Right lobe of liver (tissue), 6 donors: ENCODE data around the gene NAGS. TPM values are rescaled to one million over a fixed set of nuclear protein-coding genes. Genes with fewer than 3 reads are reported as not detected.

Experiments used
- ATAC-seq, 4 donors: fragments of 200-7000 bp; cut with Tn5 transposase; one replicate each; pipeline ENCODE4 v1.9.1; 2020; ENCODE audit warnings: mild to moderate bottlenecking in 4 of 4, moderate library complexity in 4 of 4
- DNase-seq, 3 donors: peaks; one replicate each; pipeline ENCODE4 v3.0.0-alpha.2; 2020
- H3K27ac ChIP-seq, 3 donors: fragments of 200-600 bp; one replicate each; pipeline ENCODE4 v1.8.0; 2022
- H3K27me3 ChIP-seq, 2 donors: fragments of 200-600 bp; one replicate each; pipeline ENCODE4 v1.8.0; 2022
- H3K36me3 ChIP-seq, 4 donors: fragments of 200-600 bp; sonication (generic) in 1 of 4; one replicate each; pipeline versions ENCODE4 v1.5.1 to v1.8.0; 2017 to 2022; ENCODE audit warnings: control low read depth in 1 of 4
- H3K4me1 ChIP-seq, 4 donors: fragments of 200-600 bp; sonication (generic) in 1 of 4; one replicate each; pipeline versions ENCODE4 v1.5.1 to v1.8.0; 2017 to 2022; ENCODE audit warnings: control low read depth in 1 of 4
- H3K4me3 ChIP-seq, 3 donors: fragments of 200-600 bp; one replicate each; pipeline ENCODE4 v1.8.0; 2022
- H3K9me3 ChIP-seq, 4 donors: fragments of 200-600 bp; sonication (generic) in 1 of 4; one replicate each; pipeline versions ENCODE4 v1.5.1 to v1.8.0; 2017 to 2022; ENCODE audit warnings: control low read depth in 1 of 4
- POLR2A ChIP-seq: fragments of 450-650 bp; IDR thresholded peaks from one replicate; pipeline ENCODE4 v1.6.1; 2017; ENCODE audit warnings: antibody characterized with exemption, mild to moderate bottlenecking
- WGBS: methylation state at CpG from one replicate; pipeline ENCODE4 v1.1.6; 2018; ENCODE audit warnings: low coverage, low lambda C conversion rate; ENCODE audit not compliant: insufficient coverage; ENCODE audit errors: missing lambda C conversion rate; 5-methylcytosine and 5-hydroxymethylcytosine counted together
- intact Hi-C, 2 donors: fragments of 100-400 bp; cut with DNase I; formaldehyde crosslinking; loops; one replicate each; pipeline versions ENCODE4 v1.11.2 to v1.14.1; 2022
- total RNA-seq, 6 experiments: library from RNA; depleted of rRNA in 2 of 6; stranded (reverse); fragments of >200 nt in 2 of 6; fragmentation: NEBNext Ultra II Directional in 3 of 6; extraction: Animal tissue kit (Norgen Biotek cat#: 25700) in 3 of 6; gene quantifications; one replicate each; pipeline versions ENCODE4 v1.1.0 to v1.2.4, GENCODE V29; 2016 to 2023
- TF ChIP-seq, protein P1 (sequence below), 4 donors: fragments of 200-600 bp in 3 of 4; fragments of 450-650 bp in 1 of 4; IDR thresholded peaks; one replicate each; pipeline versions ENCODE4 v1.5.1 to v1.8.0; 2016 to 2022; ENCODE audit warnings: antibody characterized with exemption in 4 of 4, mild to moderate bottlenecking in 2 of 4
- donor health status: DM: no; HTN: yes; CAD: no.
- donor health status: DM: no; HTN: no; CAD: no.
- donor health status: DM: no; HTN: no; CAD: no.
- donor health status: DM: no; HTN: yes; CAD: no.
- donor health status: DM: no; HTN: yes; CAD: no.

Gene NAGS
- total RNA-seq, 6 experiments from 2014 or later, result 12.1 to 56.2 (median 45.6) TPM

DNA sequence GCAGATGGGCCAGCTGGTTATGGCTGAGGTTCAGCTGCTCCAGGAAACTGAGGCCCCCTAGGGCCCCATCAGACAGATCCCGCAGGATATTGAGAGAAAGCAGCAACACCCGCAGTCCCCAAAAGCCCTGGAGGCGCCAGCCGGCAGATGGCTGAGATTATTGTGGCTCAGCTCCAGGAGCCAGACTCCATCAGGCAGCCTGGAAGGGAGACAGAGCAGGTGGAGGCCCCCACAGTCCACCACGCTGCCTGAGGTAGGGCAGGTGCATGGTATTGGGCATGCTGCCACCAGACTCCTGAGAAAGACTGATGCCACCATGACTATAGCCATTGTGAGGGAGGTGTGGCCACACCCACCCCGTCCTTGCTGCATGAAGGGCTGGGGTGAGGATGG lies 19.8 kb downstream of the NAGS start:
- TF ChIP-seq POLR2A, result no peak
- TF ChIP-seq, protein P1, sequence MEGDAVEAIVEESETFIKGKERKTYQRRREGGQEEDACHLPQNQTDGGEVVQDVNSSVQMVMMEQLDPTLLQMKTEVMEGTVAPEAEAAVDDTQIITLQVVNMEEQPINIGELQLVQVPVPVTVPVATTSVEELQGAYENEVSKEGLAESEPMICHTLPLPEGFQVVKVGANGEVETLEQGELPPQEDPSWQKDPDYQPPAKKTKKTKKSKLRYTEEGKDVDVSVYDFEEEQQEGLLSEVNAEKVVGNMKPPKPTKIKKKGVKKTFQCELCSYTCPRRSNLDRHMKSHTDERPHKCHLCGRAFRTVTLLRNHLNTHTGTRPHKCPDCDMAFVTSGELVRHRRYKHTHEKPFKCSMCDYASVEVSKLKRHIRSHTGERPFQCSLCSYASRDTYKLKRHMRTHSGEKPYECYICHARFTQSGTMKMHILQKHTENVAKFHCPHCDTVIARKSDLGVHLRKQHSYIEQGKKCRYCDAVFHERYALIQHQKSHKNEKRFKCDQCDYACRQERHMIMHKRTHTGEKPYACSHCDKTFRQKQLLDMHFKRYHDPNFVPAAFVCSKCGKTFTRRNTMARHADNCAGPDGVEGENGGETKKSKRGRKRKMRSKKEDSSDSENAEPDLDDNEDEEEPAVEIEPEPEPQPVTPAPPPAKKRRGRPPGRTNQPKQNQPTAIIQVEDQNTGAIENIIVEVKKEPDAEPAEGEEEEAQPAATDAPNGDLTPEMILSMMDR (IDR thresholded peaks at IDR 0.05), result no peak
- H3K27ac ChIP-seq, result peak overlapping the region in 1 of 3 donors; percentile 25
- peaks cover 0 to 18% (median 5%) of the 10 kb centered on the region in 4 donors for H3K4me1 ChIP-seq
- ATAC-seq, result peak in 3 of 4 donors; percentile 15 to 24 (median 17)
- intact Hi-C loops, result no loop called here
- no peaks in the 10 kb centered on the region for H3K9me3 ChIP-seq
- H3K27me3 ChIP-seq, result no peaks in the 10 kb centered on the region
- no CpG with 5 or more reads among the region's 6 CpGs for WGBS
- no peak overlapping the region for H3K4me3 ChIP-seq
- H3K36me3 ChIP-seq, result no peaks in the 10 kb centered on the region
- DNase-seq, result no peak

DNA sequence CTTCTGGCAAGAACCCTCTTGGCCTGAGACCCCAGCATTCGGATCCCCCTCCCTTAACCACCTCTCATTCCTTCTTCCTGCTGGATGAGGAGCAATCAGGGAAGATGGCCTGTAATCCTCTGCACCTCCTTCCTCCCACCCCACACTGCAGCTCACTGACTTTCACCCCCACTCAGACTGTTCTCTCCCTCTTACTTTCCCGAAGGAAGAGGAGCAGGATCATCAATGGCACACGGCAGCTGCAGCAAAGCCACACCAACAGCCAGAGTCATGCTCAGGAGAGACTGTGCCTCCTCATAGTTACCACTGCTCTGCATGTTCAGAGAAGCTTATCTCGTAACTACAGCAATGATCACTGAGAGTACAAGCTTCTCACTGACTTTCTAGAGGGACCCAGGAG lies 20.4 kb downstream of the NAGS start:
- H3K4me3 ChIP-seq, result no peak overlapping the region
- TF ChIP-seq, protein P1 (IDR thresholded peaks at IDR 0.05), result no peak
- no peaks in the 10 kb centered on the region for H3K36me3 ChIP-seq
- DNase-seq, result no peak
- whole genome bisulfite sequencing, result 100% methylated on average over 2 of the region's 4 CpGs
- peaks cover 0 to 18% (median 5%) of the 10 kb centered on the region in 4 donors for H3K4me1 ChIP-seq
- H3K27me3 ChIP-seq, result no peaks in the 10 kb centered on the region
- no peak for ATAC-seq
- intact Hi-C loops, result no loop called here
- H3K27ac ChIP-seq, result no peak overlapping the region
- no peaks in the 10 kb centered on the region for H3K9me3 ChIP-seq

DNA sequence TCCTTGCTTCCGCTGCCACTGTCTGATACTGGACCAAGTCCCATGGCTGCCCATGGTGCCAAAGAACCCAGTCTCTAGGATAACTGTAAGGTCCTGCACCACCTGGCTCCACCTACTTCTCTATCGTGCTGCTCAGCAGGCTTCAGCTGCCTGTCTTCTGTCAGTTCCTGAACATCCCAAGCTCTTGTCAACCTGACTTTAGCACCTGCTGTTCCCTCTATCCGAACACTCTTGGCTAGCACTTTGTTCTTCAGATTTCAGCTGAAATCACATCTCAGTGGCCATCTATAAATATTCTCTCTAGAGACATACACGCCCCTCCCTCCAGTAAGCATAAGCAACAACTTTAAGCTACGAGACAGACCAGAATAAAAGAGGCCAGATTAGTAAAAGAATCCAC lies 25.3 kb downstream of the NAGS start:
- no peak for DNase-seq
- Histone ChIP-seq H3K9me3 (no peaks in the 10 kb centered on the region), H3K4me1 (no peaks in the 10 kb centered on the region), H3K27me3 (no peaks in the 10 kb centered on the region), H3K4me3 (no peak overlapping the region), H3K36me3 (peaks cover 0 to 10% (median 3%) of the 10 kb centered on the region in 4 donors), H3K27ac (no peak overlapping the region)
- no peak for ATAC-seq
- TF ChIP-seq, protein P1 (IDR thresholded peaks at IDR 0.05), result no peak
- 96% methylated on average over 4 of the region's 5 CpGs for WGBS
- intact Hi-C loops, result loop anchor here in 1 of 2 donors (5.0 kb wide), 1 partner anchor 32 kb away; no protein-coding TSS in a partner anchor

DNA sequence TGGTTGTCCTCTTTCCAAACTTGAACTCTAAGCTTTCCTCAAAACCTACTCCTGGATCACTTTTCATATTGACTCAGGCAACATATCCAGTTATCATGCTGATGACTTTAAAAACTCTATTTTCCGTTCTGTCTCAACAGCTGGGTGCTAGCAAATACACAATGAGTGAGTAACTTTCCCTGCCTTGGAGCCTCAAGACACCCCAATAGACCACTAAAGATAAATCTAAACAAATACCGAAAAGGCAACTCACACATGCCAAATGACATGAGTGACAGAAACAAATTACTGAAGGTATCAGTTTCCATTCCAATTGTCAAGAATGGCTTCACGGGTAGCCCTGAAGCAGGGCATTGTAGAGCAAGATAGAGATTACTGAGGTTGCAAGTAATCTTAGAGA lies 26.1 kb downstream of the NAGS start:
- Histone ChIP-seq H3K27ac (no peak overlapping the region), H3K27me3 (no peaks in the 10 kb centered on the region), H3K4me3 (no peak overlapping the region), H3K36me3 (peaks cover 0 to 10% (median 3%) of the 10 kb centered on the region in 4 donors), H3K9me3 (no peaks in the 10 kb centered on the region), H3K4me1 (no peaks in the 10 kb centered on the region)
- DNase-seq (no peak), ATAC-seq (no peak)
- WGBS, result 86% methylated on average over 3 of the region's 3 CpGs
- TF ChIP-seq, protein P1 (IDR thresholded peaks at IDR 0.05), result no peak
- no peak for TF ChIP-seq POLR2A
- intact Hi-C loops, result loop anchor here in 1 of 2 donors (5.0 kb wide), 1 partner anchor 33 kb away; no protein-coding TSS in a partner anchor
